ENCODE data around the gene ADAMTS7.
A peak's percentile ranks its signal among the peaks of the same experiment; 100 is the strongest.
"Not testable (repeated sequence)": the region's sequence is repeated elsewhere in the genome, so short reads cannot be mapped to it uniquely, and the experiment has no call there.

ADAMTS7 gene

DNA sequence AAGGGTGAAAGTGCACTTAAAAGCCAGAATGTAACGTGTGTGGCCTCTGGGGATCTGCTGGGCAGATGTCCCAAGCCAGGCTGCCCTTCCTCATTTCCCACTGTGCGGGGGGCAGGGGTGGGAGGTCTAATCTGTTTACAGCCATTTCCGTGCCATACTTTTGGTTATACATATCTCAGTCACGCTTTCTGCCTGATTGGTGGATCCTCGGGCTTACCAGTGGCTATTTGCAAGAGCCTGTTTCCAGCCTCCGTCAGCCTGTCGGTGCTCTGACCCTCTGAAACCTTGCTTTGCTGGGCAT is 58.0 kb downstream of the ADAMTS7 start:
- not testable (repeated sequence) for DNase-seq (ENCODE audit: low read depth in 2 of 2)

DNA sequence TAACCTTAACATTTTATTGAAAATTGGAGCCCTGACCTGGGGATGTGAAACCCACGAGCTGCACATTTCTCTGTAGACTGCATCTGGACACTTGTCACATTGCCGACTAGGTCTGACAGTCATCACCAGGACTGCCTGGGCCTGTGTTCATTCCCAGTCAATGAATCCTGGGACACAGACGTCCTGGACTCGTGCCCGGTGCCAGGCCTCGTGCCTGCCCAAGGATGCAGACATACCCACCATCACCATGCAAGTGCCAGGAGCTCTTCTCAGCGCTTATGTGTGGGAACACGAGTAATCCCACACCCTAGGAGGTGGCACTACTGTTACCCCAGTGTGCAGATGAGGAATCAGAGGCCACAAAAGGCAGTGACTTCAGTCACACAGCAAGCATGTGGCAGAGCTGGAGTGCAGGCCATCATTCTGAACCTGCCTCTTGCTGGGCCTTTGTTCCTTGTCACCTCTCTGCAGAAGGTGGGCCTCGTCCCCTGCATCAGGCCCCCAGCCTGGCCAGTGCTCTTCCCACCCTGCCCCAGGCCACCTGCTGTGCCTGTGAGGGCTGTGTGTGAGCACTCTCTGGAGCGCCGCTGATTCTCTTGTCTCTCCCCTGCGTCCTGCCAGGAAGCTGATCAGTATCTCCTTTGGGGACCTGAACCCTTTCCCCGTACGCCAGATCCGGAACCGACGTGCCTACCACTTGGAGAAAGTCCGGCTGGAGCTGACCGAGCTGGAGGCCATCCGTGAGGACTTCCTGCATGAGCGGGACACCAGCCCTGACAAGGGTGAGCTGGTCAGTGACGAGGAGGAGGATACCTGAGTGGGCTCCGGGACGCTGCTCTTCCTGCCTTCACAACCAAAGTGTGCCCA is 58.5 kb downstream of the ADAMTS7 start:
- no peak for DNase-seq (ENCODE audit: low read depth in 2 of 2)

DNA sequence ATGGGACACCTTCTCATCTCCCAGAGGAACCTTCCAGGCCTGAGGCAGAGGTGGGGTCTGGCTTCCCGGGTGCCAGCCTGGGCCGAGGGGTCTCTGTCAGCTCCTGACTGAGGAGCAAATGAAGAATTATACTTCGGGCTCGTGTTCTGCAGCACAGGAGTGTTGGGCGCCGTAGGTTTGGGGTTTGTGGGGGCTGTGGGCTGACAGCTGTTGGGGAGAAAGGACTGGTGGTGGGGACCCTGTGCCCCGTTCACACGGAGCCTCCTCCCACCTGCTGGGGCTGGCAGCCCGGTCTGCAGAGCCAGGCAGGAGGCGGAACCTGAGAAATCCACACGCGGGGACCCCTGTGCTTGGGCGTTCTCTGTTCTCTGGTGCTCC is 59.7 kb downstream of the ADAMTS7 start:
- no peak for DNase-seq (ENCODE audit: low read depth in 2 of 2)

DNA sequence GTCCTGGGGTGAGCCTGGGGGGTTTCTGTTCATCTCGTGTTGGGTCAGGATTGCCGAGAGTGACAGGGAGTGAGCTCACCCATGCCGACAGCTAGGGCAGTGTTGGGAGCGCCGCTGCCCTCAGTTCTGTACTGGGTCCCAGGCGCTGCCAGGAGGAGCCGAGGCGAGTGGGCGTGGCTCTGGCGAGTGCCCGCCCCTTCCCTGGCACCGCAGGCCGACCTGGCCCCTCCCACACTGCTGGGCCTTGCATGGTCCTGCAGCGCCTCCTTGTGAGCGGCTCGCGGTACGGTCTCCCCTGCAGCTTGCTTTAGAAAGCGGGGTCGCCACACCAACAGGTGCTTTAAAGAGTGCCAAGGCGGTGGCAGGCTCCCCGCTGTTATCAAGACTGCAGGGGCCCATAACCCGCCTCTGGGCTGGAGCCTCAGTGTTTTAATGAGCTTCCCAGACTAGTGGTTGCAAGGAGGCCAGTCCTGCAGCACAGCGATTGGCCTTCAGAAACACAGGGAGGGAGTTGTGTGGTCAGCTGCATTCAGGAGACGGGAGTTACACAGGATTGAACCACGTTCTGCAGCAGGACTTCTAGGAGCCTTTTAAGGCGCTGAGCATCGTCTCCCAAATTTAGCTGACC is 60.2 kb downstream of the ADAMTS7 start:
- peak; percentile 84 to 93 for DNase-seq (ENCODE audit: low read depth in 2 of 2)

DNA sequence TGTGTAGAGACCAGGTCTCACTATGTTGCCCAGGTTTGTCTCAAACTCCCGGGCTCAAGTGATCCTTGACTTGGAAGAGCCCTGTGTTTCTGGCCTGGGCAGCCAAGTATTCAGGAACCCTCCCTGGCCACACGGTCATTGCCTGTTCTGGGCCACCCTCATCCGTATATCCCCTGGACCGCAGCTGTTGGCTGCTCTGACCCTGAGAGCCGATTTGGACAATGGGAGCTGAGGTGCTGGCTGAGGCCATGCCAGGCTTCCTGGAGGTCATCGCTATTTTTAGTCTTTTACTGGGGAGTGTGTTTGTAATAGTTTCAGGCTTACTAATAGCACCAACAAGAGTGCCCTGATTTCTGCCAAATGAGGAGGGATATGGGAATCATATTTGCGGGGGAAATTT is 60.7 kb downstream of the ADAMTS7 start:
- DNase-seq (ENCODE audit: low read depth in 2 of 2): no peak

DNA sequence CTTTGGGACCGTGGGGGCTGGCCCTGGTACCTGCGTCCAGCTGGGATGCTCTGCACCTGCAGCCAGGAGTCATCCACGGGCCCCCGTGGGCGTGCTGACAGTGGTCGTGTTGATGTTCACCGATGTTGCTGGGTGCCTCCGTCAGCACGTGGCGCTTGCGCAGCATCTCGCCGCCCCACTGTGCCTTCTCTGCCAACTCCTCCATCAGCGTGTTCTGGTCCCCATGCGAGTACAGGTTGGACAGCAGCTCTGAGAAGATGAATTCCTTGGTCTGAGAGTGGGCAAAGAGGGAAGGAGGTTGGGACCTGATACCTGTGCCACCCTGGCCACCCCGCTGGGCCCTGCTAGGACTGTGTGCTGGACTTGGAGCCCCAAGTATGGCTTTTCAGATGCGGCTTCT is 61.4 kb downstream of the ADAMTS7 start:
- DNase-seq (ENCODE audit: low read depth in 2 of 2): no peak

DNA sequence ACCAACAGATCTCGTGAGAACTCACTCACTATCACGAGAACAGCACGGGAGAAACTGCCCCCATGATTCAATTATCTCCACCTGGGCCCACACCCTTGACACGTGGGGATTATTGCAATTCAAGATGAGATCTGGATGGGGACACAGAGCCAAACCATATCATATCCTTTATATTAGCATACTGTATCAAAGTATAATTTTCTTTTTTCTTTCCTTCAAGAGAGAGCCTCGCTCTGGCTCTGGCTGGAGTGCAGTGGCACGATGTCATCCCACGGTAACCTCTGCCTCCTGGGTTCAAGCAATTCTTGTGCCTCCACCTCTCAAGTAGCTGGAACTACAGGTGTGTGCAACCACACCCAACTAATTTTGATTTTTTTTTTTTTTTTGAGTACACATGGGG is 63.4 kb downstream of the ADAMTS7 start:
- DNase-seq (ENCODE audit: low read depth in 2 of 2): not testable (repeated sequence)

DNA sequence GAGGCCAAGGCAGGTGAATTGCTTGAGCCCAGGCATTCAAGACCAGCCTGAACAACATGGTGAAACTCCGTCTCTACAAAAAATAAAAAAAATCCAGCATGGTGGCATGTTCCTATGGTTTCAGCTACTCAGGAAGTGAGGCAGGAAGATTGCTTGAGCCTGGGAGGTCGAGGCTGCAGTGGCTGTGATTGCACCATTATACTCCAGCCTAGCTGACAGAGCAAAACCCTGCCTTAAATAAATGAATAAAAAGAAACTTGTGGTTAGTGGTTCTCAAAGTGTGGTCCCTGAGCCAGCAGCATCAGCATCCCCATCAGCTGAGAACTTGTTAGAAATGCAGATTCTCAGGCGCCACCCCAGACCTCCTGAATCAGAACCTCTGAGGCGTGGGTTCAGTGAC is 69.6 kb downstream of the ADAMTS7 start:
- not testable (repeated sequence) for DNase-seq (ENCODE audit: low read depth in 2 of 2)

DNA sequence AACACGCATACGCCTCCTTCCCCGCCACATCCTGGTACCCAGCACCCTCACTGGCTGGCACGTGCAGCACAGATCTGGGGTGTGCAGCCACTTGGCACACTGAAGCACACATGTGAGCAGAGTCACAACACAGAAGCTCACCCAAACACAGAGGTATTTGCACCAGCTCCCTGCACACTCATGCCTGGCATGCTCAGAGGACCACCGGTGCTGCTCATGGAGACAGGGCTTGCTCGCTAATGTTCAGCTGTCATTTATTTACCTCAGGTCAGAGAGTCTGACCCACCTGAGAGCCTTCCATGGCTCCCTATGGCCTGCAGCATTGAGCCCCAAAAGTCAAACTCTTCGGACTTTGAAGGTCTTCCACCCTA is 70.4 kb downstream of the ADAMTS7 start:
- DNase-seq (ENCODE audit: low read depth in 2 of 2): no peak

DNA sequence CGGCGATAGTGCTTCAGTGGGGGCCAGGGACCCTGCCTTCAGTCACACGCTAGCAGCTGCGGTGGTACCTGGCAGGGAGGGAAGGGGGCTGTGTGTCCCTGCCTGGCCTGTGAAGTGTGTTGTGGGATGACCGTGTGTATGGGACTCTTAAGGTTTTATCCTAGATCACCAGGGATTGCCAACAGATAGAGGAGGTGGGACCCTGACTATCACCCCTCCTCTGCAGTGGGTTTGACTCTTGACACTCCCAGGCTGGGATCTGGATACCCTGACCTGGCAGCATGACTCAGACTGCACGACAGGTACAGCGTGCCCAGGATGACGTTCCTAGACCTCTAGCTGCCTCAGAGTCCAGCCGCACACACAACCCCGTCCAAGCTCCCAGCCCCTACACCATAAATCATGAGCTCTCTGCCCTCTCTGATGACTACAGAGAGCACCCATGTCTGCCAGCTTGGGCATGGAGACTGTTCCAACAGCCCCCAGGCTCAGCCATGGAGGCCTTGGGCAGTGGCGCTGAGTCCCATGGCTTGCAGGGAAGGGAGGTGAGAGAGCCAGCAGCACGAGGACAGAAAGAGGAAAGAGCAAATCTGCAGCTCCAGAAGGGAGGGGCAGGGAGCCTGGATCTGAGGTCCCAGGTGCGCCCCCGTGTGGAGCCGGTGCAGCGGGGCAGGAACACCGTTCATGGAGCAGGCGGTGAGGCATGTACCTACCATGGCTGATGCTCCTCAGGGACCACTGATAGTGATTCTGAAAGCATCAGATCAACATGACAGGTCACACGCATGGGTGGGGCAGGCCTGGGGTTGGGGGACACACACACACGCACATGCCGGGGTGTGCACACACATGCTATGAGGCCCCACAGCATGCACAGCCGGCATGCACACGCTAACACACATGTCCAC is 71.0 kb downstream of the ADAMTS7 start:
- peak in 1 of 2 donors; percentile 52 for DNase-seq (ENCODE audit: low read depth in 2 of 2)

DNA sequence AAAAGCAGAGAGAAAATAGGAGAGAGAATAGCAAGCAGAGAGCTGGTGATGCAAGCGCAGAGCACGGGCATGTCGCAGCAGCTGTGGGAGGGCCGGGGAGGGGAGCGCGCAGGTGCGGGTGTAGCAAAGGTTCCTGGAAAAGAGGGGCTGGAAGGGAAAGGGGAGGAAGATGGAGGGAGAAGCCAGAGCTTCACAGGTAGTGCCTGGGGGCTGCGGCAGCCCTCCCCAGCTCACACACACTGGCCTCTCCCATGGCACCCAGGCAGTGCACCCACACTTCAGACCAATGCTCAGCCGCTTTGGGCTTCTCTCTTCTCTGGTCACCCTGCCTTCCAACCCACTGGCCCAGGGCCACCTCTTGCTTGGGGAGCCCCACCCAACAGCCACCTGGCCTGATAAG is 72.1 kb downstream of the ADAMTS7 start:
- DNase-seq (ENCODE audit: low read depth in 2 of 2): no peak

DNA sequence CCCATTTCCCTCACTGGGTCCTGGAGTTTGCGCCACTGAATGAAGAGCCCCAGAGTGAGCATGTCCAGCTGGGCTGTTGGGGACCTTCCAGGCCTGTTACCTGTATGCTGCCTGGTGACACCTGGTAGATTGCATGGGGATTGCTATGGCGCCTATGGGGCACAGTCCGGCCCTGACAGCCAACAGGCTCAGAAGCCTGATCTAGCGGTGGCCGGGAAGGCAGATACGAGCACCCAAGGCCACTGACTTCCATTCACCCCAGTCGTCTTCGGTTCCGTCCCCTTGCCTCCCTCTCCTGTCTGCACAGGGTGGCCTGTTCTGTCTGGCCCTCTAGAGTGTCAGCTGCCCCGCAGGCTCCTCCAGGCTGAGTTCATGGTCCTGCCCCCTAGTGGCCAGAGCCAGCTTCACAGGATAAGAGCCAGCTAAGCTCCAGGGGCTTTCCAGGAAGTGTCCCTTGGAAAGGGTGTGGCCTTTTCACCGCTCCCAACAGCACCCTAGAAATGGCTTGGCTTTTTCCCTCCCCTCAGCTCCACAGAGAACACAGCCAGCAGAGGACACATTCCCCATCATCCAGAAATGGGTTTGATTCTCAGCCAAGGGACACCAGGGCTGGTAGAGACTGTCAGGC is 73.2 kb downstream of the ADAMTS7 start:
- peak in 1 of 2 donors; percentile 43 for DNase-seq (ENCODE audit: low read depth in 2 of 2)

DNA sequence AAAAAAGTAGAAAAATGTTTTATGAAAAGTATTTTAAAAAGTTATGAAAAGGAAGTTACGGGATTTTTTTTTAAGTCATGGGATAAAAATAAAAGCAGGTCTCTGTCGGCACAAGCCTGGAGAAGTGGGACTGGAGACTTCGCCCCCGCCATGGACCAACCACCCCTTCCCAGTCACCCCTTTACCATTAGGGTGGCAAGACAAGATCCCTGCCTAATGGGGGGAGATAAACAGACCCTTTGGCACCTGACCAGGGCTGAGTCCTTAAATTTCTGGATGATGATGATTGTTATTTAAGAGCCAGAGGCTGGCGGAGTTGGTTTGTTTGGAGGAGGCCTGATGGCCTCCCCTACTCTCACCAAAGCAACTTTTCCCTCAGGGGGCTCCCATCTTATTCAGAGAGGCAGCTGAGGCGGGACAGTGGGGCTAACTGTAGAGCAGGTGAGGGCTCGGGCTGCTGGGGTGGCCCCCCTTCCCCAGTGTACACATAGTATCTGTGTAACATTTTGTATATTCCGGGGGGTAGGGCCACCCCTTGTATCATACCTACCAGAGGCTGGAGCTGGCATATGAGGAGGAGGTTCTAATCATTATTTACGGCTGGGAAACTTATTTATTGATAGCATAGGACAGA is 74.0 kb downstream of the ADAMTS7 start:
- no peak for DNase-seq (ENCODE audit: low read depth in 2 of 2)

DNA sequence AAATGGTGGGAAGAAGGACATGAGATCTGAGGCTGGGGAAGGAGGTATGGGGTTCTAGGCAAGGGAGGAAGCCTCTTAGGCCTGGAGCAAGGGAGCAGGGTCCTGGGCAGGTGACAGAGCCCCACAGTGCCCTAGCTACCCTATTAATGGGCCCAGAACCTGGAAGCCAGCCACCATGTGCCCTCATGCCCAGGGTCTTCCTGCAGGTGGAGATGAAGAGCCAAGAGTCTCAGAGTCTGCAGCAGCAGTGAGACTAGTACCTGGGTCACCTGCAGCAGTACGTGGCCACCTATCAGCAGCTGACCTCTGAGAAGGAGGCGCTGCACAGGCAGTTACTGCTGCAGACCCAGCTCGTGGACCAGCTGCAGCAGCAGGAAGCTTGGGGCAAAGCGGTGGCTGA is 75.0 kb downstream of the ADAMTS7 start:
- DNase-seq (ENCODE audit: low read depth in 2 of 2): not testable (repeated sequence)

DNA sequence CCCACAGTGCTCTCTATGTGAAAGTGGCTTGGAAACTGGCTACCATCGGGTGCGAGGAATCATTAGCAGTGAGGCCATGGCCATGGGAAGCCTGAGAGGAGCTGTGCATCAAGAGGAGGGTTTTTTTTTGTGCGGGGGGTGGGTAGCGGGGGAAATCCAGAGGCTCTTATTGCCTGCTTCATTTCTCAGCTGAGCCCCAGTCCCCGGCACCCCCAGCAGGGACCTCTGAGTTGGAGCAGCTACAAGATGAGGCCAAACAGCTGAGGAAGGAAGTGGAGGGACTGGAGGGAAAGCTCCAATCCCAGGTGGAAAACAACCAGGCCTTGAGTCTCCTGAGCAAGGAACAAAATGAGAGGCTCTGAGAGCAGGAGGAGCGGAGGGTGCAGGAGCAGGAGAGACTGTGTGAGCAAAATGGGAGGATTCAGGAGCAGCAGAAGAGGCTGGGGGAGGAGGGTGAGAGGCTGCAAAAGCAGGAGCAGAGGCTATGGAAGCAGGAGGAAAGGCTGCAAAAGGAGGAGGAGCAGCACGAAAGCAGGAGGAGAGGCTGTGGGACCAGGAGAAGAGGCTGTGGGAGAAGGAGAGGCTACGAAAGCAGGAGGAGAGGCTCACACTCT is 76.7 kb downstream of the ADAMTS7 start:
- DNase-seq (ENCODE audit: low read depth in 2 of 2): no peak

DNA sequence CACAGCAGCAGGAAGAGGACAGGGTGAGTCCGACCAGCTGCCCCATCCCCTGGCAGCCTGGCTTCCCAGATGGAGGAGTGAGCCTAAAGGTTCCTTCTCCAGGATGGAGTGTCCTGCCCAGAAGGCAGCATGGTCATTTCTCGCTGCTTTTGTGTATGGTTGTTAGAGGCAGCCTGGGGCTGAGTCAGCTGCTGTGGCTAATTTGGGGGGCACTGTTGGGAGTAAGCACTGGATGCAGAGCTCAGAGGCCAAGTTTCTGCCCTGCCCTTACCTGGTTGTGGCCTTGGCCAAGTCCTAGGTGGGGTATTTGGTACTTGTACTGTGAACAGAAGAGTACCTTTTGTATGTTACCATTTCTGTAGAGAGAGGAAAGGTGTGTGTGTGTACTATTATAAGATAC is 78.6 kb downstream of the ADAMTS7 start:
- no peak for DNase-seq (ENCODE audit: low read depth in 2 of 2)

DNA sequence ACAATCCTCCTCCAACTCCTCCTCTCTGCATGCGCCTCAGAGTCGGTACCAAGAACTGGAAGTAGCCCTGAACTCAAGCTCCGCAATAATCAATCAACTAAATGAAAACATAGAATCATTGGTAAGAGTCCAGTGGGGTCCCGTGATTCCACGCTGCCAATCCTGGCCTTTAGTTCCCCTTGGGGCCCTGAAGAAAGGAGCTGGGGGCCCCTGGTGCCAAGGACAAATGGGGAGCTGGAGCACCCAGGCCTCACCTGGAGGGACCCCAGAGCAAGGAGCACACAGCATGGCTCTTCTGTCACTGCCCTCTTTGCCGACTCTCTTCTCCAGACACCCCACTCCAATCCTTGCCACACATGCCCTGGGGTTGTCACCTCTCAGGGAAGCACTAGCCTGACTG is 80.3 kb downstream of the ADAMTS7 start:
- DNase-seq (ENCODE audit: low read depth in 2 of 2): no peak

DNA sequence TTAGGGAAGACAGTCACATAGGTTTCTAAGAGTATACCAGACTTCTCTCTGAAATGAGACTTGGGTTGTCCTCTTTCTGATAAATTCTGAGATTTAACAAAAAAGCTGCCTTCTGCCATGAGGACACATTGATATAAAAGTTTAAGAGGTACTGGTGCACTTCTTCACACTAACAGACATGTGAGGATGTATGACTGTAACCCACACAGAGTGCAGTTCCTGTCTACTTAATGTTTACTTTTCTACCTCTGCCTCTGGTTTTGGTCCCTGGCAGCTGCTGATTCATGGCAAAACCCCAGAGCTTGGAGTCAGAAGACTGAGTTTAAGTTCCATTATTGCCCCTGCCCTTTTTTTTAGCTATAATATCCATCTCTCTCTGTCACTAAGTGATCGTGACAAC is 82.8 kb downstream of the ADAMTS7 start:
- not testable (repeated sequence) for DNase-seq (ENCODE audit: low read depth in 2 of 2)

DNA sequence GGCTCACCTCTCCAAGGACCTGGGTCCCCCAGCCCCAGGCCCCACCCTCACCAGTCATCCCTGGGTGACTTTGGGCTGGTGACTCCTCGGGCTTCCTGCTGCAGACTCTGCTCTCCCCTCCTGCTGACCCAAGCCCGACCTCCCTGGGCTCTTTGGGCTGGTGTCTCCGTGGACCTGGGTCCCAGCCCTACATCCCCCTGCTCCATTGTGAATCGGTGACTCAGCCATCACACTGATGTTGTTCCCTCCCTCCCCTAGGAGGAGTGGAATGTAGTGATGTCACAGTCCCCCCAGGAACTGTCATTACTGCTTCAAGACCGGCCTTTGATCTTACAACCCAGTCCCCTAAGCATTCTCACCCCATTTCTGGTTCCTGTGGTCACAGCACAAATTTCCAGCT is 83.7 kb downstream of the ADAMTS7 start:
- DNase-seq (ENCODE audit: low read depth in 2 of 2): no peak

DNA sequence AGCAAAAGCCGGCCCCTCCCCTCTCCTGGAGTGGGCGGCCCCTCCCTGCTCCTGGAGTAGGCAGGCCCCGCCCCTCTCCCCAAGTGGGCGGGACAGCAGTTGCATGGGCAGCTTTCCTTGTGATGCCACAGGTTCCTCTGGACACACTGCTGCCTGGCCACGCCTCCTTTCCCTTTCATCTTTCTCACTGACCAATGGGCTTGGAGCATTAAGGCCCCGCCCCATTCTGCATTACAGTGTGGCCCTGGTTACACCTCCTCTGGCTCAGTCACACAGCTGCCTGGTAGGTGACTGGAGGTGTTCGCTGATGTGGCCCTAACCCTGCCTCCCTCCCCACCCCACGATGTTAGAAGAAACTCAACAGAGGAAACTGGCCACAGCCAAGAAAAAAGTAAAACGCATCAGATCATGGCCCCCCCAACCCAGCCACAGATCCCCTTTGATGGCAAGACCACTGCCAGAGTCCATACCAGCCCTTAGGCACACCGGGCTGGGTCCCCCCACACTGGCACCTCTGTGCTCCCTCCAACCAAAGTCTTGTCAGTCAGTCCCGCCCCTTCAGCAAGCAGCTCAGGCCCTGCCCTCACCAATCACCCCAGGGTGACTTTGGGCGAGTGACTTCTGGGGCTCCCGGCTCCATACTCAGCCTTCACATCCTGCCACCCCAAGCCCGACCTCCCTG is 84.3 kb downstream of the ADAMTS7 start:
- DNase-seq (ENCODE audit: low read depth in 2 of 2): no peak
